AG10803 (cell line): ENCODE data around the gene RPL39L.
"Not testable (repeated sequence)": the region's sequence is repeated elsewhere in the genome, so short reads cannot be mapped to it uniquely, and the experiment has no call there.

Experiments used
- DNase-seq: peaks from one replicate; pipeline ENCODE4 v3.0.0; 2010; ENCODE audit warnings: low read depth
- H3K4me3 ChIP-seq: 2 replicates; pipeline ENCODE4 v1.5.1; 2011; ENCODE audit warnings: mild to moderate bottlenecking, low read length, control low read depth
- TF ChIP-seq, protein P1 (sequence below): conservative IDR thresholded peaks from 2 replicates; pipeline ENCODE4 v1.5.1; 2011; ENCODE audit warnings: mild to moderate bottlenecking, low read length, control low read depth, inconsistent platforms

Gene RPL39L

DNA sequence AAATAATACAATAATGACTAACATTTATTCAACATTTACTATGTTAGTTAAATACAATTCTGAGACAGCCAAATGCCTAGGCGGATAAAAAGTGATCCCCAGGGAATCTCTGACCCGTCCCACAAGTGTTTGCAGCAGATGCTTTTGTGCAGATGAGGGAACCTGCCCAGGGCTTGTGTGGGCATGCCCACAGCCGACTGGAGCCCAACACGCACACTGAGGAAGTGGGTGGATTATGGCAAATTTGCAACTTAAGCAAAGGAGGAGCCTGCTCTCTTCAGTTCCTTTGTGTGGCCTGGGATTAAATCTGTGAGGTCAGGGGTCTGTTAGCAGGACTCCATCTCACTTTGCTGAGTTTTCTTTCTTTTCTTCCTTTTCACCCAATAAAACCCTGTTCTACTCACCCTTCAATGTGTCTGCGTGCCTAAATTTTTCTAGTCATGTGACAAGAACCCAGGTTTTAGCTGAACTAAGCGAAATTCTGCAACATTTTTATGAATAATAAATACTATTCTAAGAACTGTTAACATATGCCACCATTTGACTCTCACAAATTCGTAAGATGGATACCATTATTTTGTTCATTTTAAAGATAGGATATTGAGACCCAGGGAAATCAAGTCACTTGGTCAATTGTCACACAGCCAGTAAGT, 44.0 kb upstream of the RPL39L start:
- TF ChIP-seq, protein P1, sequence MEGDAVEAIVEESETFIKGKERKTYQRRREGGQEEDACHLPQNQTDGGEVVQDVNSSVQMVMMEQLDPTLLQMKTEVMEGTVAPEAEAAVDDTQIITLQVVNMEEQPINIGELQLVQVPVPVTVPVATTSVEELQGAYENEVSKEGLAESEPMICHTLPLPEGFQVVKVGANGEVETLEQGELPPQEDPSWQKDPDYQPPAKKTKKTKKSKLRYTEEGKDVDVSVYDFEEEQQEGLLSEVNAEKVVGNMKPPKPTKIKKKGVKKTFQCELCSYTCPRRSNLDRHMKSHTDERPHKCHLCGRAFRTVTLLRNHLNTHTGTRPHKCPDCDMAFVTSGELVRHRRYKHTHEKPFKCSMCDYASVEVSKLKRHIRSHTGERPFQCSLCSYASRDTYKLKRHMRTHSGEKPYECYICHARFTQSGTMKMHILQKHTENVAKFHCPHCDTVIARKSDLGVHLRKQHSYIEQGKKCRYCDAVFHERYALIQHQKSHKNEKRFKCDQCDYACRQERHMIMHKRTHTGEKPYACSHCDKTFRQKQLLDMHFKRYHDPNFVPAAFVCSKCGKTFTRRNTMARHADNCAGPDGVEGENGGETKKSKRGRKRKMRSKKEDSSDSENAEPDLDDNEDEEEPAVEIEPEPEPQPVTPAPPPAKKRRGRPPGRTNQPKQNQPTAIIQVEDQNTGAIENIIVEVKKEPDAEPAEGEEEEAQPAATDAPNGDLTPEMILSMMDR: no peak
- DNase-seq: peak; percentile 94
- no peak overlapping the region for H3K4me3 ChIP-seq

DNA sequence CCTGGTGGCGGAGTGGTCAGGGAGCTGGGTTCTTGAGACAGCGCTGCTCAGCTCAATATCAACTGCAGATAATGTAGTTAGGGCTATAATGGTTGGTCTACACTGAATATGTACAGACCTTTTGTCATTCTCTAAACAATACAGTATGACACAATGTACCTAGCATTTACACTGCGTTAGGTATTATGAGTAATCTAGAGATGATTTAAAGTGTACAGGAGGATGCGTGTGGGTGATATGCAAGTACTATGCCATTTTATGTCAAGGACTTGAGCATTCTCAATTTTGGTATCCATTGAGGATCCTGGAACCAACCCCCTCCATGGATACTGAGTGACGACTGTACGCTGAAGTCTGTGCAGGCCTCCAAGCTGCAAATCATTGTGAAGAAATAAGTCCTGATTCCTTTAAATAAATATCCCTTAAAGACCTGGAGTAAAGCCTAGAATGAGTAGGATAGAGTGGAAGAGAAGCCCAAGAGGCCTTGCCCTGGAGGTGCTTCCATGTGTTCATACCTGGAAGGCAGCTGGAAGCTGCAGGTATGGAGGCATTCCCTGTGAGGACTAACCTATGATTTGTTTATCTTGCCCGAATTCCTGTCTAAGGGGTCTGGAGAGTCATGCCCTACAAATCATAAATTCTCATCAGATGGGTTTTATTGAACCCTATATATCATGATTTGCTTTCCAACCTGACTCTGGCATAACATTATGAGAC, 42.3 kb upstream of the RPL39L start:
- TF ChIP-seq, protein P1: no peak
- DNase-seq: no peak
- H3K4me3 ChIP-seq: no peak overlapping the region

DNA sequence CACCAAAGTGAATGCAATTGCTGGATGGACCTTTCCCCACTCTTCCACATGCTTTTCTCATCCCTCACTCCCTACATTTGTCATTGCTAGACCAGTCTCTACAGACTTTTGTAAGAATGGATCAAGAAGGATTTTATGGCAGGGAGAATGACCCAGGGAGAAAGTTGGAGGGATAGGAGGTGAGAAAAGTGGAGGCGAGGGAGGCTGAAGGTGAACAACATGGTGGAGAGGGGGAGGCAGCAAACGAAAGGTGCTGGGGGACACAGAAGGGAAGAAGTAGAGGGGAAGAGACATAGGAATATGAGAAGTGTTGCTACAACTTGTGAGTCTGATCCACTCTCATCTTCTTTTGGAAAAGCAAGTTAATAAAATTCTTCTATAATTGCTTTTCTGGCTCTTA, 33.6 kb upstream of the RPL39L start:
- TF ChIP-seq, protein P1: no peak
- DNase-seq: no peak
- H3K4me3 ChIP-seq: no peak overlapping the region

DNA sequence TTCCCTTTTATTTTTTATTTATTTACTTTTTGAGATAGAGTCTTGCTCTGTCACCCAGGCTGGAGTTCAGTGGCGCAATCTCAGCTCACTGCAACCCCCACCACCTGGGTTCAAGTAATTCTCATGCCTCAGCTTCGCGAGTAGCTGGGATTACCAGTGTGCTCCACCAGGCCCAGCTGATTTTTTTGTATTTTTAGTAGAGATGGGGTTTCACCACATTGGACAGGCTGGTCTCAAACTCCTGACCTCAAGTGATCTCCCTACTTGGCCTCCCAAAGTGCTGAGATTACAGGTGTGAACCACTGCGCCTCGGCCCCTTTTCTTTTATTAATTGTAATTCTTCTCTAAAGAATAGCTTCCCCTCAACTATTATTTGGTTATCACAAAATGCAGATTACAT, 31.6 kb upstream of the RPL39L start:
- H3K4me3 ChIP-seq, DNase-seq: not testable (repeated sequence)

DNA sequence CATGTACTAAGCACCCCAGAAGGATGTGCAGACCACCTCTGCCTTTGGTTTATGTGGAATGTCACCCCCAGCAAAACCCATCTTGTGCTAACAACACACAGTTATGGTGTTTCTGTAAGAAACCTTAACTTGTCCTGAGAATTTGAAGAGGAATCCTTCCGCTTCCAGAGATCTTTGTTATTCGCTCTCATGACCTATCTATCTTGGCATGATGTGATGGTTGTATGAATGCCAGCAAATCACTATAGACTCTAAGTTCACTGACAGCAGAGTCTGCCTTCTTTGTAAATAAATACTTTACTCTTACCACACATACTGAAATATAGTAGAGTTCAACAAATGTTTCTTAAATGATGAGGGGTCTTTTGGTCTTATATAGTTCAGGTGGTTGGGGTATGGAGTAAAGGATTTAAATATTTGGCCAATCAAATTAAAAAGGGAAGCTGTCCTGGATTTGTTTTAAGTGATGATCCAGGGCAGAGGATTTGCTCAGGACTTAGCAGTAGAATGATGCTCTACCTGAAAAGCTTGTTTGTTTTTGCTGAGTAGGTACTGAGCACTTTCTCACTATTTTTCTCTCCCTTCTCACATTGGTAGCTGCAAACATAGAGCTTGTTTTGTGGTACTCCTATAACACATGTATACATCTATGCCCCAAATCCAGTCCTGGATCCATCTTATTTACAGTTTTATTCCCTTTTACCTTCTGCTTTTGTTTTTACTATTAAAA, 30.1 kb upstream of the RPL39L start:
- TF ChIP-seq, protein P1: no peak
- peak; percentile 11 for DNase-seq
- H3K4me3 ChIP-seq: no peak overlapping the region

DNA sequence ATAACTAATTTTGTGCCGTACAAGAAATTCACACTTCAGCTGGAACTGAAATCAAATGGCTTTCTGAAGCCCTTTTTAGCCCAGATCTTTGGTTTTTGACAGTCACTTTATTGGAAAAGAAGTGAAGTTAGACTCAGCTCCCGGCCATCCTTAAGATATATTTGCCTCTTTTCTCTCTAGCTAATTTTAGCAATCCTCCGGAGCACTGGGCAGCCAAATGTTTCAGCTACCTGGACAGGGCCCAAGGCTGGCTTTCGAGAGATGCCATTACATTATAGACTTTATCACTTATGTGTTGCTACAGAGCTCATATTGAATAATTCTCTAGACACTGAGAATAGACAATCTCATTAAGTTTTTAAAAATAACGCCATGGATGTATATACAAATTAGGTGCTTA, 28.5 kb upstream of the RPL39L start:
- TF ChIP-seq, protein P1: no peak
- DNase-seq: no peak
- no peak overlapping the region for H3K4me3 ChIP-seq

DNA sequence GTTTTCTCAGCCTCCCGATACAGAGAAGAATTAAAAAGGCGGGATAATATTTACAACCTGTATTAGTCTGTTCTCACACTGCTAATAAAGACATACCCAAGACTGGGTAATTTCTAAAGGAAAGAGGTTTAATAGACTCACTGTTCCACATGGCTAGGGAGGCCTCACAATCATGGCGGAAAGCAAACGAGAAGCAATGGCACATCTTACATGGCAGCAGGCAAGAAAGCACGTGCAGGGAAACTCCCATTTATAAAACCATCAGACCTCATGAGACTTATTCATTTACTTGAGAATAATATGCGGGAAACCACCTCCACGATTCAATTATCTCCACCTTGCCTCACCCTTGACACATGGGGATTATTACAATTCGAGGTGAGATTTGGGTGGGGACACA, 27.5 kb upstream of the RPL39L start:
- no peak overlapping the region for H3K4me3 ChIP-seq
- TF ChIP-seq, protein P1: no peak
- no peak for DNase-seq
